GM21717 (cell line): ENCODE results near the gene UGGT2.
"Not testable (repeated sequence)": the region's sequence is repeated elsewhere in the genome, so short reads cannot be mapped to it uniquely, and the experiment has no call there.

Experiments used
- ATAC-seq: cut with Tn5 transposase; IDR thresholded peaks from one replicate; pipeline ENCODE4 v1.9.1; 2021; ENCODE audit warnings: mild to moderate bottlenecking, moderate library complexity; ENCODE audit not compliant: unreplicated experiment

UGGT2 gene

DNA sequence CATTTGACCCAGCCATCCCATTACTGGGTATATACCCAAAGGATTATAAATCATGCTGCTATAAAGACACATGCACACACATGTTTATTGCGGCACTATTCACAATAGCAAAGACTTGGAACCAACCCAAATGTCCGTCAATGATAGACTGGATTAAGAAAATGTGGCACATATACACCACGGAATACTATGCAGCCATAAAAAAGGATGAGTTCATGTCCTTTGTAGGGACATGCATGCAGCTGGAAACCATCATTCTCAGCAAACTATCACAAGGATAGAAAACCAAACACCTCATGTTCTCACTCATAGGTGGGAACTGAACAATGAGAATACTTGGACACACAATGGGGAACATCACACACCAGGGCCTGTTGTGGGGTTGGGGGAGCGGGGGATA is 2.2 kb downstream of the UGGT2 start:
- not testable (repeated sequence) for ATAC-seq

DNA sequence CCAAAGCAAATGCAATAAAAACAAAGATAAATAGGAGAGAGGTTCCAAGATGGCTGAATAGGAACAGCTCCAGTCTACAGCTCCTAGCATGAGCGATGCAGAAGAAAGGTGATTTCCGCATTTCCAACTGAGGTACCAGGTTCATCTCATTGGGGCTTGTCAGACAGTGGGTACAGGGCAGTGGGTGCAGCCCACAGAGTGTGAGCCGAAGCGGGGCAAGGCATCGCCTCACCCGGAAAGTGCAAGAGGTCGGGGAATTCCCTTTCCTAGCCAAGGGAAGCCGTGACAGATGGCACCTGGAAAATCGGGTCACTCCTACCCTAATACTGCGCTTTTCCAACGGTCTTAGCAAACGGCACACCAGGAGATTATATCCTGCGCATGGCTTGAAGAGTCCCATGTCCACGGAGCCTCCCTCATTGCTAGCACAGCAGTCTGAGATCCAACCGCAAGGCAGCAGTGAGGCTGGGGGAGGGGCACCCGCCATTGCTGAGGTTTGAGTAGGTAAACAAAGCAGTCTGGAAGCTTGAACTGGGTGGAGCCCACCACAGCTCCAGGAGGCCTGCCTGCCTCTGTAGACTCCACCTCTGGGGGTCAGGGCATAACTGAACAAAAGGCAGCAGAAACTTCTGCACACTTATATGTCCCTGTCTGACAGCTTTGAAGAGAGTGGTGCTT is 6.6 kb downstream of the UGGT2 start:
- ATAC-seq, result not testable (repeated sequence)

GRCh38 chr13:96044238-96044637 is 9.0 kb downstream of the UGGT2 start:
- no peak for ATAC-seq

DNA sequence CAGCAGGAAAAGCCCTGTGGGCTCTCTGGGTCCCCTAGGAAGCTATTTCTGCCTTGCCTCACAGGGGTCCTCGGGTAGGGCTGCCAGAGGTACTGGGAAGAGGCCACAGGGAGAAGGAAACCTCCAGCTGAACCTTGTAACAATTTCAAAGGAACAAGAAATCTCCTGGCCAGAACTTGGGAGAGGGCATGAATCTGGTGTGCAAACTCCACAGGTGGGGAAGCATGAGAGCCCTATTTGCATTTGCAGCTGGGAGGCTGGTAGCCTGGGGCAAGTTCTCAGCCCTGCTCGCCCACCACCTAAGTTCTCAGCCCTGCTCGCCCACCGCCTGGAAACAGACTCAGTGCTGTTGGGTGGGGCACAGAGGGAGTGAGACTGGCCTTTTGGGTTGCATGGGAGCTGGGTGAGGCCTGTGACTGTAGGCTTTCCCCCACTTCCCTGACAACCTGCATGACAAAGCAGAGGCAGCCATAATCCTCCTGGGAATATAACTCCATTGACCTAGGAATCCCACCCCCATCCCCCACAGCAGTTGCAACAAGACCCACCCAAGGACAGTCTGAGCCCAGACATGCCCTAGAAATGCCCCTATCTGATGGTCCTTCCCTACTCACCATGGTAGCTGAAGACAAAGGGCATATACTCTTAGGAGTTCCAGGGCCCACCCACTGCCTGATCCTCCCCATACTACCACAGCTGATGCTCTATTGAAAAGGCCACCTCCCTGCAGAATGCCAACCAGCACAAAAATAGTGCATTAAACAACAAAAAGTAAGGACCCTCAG is 11.7 kb downstream of the UGGT2 start:
- no peak for ATAC-seq

DNA sequence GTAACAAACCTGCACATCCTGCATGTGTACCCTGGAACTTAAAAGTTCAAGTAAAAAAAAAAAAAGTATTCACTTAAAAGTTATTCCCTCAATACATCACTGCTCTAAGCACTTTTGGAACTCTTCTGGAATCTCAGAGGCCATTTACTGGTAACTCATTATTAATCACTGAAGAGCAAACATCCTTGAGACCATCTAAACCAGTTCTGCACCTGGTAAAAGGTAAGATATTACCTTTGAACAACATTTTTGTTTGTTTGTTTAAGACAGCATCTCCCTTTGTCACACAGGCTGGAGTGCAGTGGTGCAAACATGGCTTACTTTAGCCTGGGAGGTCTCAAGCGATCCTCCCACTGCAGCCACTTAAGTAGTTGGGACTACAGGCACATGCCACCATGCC is 16.7 kb downstream of the UGGT2 start:
- no peak for ATAC-seq

DNA sequence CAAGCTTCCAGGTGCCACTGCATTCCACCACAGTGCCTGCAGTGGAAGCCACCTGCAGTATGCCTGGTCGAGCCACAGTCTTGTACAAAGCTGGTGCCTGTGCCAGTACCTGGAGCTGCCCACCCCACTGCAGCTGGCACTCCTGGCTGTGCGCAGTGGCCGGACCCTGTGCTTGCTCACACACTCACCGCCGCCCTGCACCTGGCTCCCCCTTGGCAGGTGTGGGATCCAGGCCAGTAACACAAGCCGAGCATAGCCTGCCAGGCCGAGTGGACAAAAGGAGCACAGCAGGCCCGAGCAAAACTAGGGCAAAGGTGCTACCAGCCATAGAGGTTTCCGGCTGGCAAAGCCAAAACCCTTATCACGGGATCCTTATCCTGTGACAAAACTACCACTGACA is 18.5 kb downstream of the UGGT2 start:
- no peak for ATAC-seq

DNA sequence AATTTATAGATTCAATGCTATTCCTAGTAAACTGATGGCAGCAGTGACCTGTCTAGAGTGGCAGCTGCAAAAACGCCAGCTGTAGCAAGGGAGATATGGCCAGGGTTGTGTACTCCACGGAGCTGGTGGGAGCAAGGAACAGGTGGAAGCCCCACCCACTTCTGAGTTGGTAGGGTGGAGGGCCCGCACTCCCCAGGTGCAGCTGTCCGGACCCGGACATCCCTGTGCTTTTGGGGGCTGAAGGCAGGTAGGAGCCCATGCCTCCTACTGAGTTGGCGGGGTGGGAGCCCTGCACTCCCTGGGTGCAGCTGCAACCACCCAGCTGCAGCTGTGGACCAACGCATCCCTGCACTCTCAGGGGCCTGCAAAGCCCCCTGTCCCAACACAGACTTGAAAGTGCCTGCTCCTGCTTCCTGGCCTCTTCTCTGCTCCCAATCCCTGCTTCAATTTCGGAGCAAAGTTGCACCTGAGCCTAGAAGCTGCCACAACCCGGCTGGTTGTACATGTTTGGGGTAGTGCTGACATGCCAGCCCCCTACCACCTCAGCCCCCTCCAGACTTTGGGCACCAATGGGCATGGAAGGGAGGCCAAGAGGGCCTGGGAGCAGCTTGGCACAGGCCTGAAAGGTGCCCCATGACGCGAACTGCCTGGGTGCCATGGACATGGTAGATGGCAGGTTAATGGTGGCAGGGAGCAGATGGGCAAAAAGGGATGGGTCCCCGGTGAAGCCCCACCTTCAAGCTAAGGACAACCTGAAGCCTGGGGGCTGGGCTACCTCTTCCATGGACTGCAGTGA is 19.8 kb downstream of the UGGT2 start:
- no peak for ATAC-seq

- no peak for ATAC-seq
Measured at GRCh38 chr13:96032717-96033116, 20.5 kb downstream of the UGGT2 start.

- ATAC-seq, result no peak
Measured at GRCh38 chr13:96029002-96029401, 24.2 kb downstream of the UGGT2 start.

- no peak for ATAC-seq
Measured at GRCh38 chr13:96027496-96027895, 25.7 kb downstream of the UGGT2 start.

DNA sequence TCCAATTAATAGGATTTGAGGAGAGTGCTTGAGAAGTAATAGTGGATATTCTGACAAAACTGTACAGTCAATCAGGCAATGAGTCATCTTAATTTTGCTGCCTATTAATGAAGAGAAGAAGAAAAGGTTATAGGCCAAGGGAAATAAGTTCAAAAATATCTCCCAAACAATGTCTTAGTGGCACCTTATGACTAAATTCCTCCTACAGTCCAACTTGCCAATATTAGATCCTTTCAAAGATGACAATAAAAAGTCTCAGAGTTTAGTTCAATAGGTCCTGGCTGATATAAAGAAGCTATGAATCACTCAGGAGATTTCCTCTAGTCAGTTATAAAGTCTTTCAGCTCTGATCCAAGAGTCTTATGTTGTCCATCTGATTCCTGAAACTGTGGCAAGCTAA is 27.9 kb downstream of the UGGT2 start:
- no peak for ATAC-seq

DNA sequence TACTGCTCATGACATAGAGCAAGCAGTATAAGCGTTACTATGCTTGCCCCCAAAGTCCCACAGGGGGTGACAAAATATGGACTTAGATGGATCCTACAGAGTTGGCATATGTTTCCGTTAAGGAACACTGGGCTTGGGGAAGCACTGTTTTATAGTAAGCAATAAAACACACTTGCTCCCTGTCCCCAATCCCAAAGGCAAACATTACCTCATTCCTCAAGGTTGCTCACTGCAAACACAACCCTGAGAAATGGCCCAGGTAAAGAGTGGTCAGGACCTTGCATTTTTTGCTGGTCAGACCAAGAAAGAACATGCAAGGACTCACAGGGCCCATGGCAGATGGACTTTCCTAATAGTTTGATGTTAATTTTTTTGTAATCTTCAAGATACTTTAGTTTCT is 32.3 kb downstream of the UGGT2 start:
- ATAC-seq, result no peak

GRCh38 chr13:96020155-96020575 is 33.0 kb downstream of the UGGT2 start:
- ATAC-seq, result peak; percentile 87

- ATAC-seq, result no peak
Measured at GRCh38 chr13:96018135-96018534, 35.1 kb downstream of the UGGT2 start.

GRCh38 chr13:96011291-96011872 is 41.8 kb downstream of the UGGT2 start:
- ATAC-seq, result no peak

- no peak for ATAC-seq
Measured at GRCh38 chr13:96003304-96003703, 49.9 kb downstream of the UGGT2 start.

- no peak for ATAC-seq
Measured at GRCh38 chr13:96002322-96003131, 50.7 kb downstream of the UGGT2 start.

DNA sequence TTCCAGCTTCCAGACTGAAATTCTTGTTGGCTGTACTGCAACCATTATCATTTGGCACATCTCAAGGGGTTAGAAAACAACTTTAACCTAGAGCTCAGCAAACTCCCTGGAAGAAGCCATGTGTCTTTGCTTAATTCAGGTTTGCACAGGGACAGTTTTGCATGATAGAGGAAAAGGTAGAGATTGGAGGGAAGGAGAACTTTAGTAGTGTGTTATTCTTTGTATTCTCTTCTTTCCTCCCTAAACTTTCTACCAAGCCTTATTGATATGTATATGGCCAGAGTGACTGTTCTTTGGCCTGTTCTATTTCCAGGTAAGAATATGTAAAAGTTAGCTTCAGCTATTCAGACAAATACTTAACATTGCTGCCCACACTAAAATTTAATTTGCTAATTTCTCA is 53.1 kb downstream of the UGGT2 start:
- ATAC-seq, result no peak

DNA sequence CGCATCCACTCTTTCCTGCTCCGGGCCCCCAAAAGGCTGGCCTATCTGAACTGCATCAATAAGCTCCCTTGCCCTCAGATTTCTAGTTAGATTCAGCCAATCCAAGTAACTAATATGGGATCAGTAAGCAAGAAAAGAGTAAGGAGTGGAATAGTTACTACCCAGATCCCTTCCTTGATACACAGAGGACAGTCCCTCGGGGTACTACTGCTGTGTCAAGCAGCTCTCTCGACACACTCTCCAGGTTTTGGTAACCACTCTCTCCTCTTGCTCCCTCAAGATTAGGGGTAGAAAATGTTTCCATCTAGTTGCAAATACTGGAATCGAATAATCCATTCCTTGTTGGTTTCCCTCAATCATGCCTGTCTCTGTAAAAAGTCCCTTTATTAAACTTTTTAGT is 65.4 kb downstream of the UGGT2 start:
- no peak for ATAC-seq

- no peak for ATAC-seq
Measured at GRCh38 chr13:95982144-95982543, 71.1 kb downstream of the UGGT2 start.
